B cell (primary cell): ENCODE measurements around the gene NETO2. TPM values are rescaled to one million over a fixed set of nuclear protein-coding genes. Genes with fewer than 3 reads are reported as not detected.
"Not testable (repeated sequence)": the region's sequence is repeated elsewhere in the genome, so short reads cannot be mapped to it uniquely, and the experiment has no call there.

Experiments
- ATAC-seq: fragments of 200-7000 bp; cut with Tn5 transposase; one replicate; pipeline ENCODE4 v1.10.0; 2021; ENCODE audit warnings: low read depth, mild to moderate bottlenecking, moderate number of reproducible peaks, moderate library complexity
- CTCF ChIA-PET: fragments of 350-600 bp; sonication (Branson Sonifier 250); formaldehyde crosslinking; loops from one replicate; lab custom pipeline; 2021; ENCODE audit warnings: antibody characterized with exemption, inconsistent platforms; lab: Charles Lee
- POLR2A ChIA-PET: fragments of 350-600 bp; sonication (Branson Sonifier 250); formaldehyde crosslinking; loops from one replicate; lab custom pipeline; 2021; ENCODE audit warnings: antibody characterized with exemption; lab: Charles Lee
- DNase-seq: peaks from one replicate; pipeline ENCODE4 v3.0.0; 2013
- H2AFZ ChIP-seq: 2 replicates; pipeline ENCODE4 v1.6.1; 2012; ENCODE audit warnings: mild to moderate bottlenecking, low read depth, low read length; ENCODE audit not compliant: insufficient read depth, poor library complexity, severe bottlenecking
- H3K27ac ChIP-seq, 2 donors: 1 replicate in 1 of 2; 2 replicates in 1 of 2; pipeline ENCODE4 v1.5.1; 2012 to 2013; ENCODE audit warnings: low read length in 2 of 2, mild to moderate bottlenecking in 2 of 2, moderate library complexity in 1 of 2
- H3K27me3 ChIP-seq, 4 experiments: fragments of 200-600 bp in 1 of 4; sonication (generic) in 1 of 4; replicated peaks in 1 of 4; 1 replicate in 2 of 4; 2 replicates in 2 of 4; pipeline versions ENCODE4 v1.6.1 to v1.7.0; 2013 to 2016; ENCODE audit warnings: low read length in 3 of 4, mild to moderate bottlenecking in 2 of 4, mixed read lengths in 1 of 4, moderate library complexity in 1 of 4; ENCODE audit not compliant: insufficient read depth in 4 of 4, control insufficient read depth in 3 of 4; ENCODE audit errors: control extremely low read depth in 1 of 4
- H3K36me3 ChIP-seq, 2 experiments: replicated peaks in 1 of 2; 1 replicate in 1 of 2; 2 replicates in 1 of 2; pipeline versions ENCODE4 v1.6.1 to v1.7.1; 2013; ENCODE audit warnings: low read length in 1 of 2; ENCODE audit not compliant: insufficient read depth in 2 of 2, control insufficient read depth in 1 of 2; ENCODE audit errors: control extremely low read depth in 1 of 2, extremely low read depth in 1 of 2
- H3K4me1 ChIP-seq, 2 donors: fragments of 200-600 bp in 1 of 2; sonication (generic) in 1 of 2; 1 replicate in 1 of 2; 2 replicates in 1 of 2; pipeline versions ENCODE4 v1.5.1 to v1.6.1; 2013 to 2017; ENCODE audit warnings: low read length in 2 of 2; ENCODE audit not compliant: control insufficient read depth in 2 of 2, insufficient read depth in 2 of 2
- H3K4me2 ChIP-seq: replicated peaks from 2 replicates; pipeline ENCODE3; 2012; ENCODE audit warnings: mild to moderate bottlenecking, low read depth, low read length; ENCODE audit not compliant: poor library complexity, severe bottlenecking
- H3K4me3 ChIP-seq, 5 experiments: fragments of 200-600 bp in 1 of 5; sonication (generic) in 1 of 5; 1 replicate in 3 of 5; 2 replicates in 2 of 5; pipeline versions ENCODE4 v1.5.1 to v1.7.0; 2011 to 2016; ENCODE audit warnings: low read length in 4 of 5, mild to moderate bottlenecking in 4 of 5, low read depth in 2 of 5, control low read depth in 1 of 5, moderate library complexity in 1 of 5; ENCODE audit not compliant: insufficient read depth in 1 of 5; ENCODE audit errors: control extremely low read depth in 1 of 5, extremely low read depth in 1 of 5
- H3K79me2 ChIP-seq: fragments of 200-600 bp; sonication (generic); one replicate; pipeline ENCODE4 v1.6.0; 2016; ENCODE audit warnings: low read length; ENCODE audit not compliant: control insufficient read depth, insufficient read depth
- H3K9ac ChIP-seq: fragments of 200-600 bp; sonication (generic); 2 replicates; pipeline ENCODE4 v1.6.1; 2017; ENCODE audit warnings: mild to moderate bottlenecking, low read length, moderate library complexity
- H3K9me3 ChIP-seq, 3 donors: one replicate each; pipeline versions ENCODE4 v1.6.1 to v1.7.1; 2013; ENCODE audit warnings: low read length in 2 of 3; ENCODE audit not compliant: control insufficient read depth in 2 of 3, insufficient read depth in 1 of 3; ENCODE audit errors: control extremely low read depth in 1 of 3
- H4K20me1 ChIP-seq: 2 replicates; pipeline ENCODE4 v1.6.0; 2012; ENCODE audit warnings: mild to moderate bottlenecking, low read length; ENCODE audit not compliant: insufficient read depth, control insufficient read depth, poor library complexity, severe bottlenecking
- H3K27ac Mint-ChIP-seq: one replicate; pipeline ENCODE4 v1.8.0; 2021; ENCODE audit warnings: mixed read lengths
- H3K27me3 Mint-ChIP-seq: one replicate; pipeline ENCODE4 v1.8.0; 2021; ENCODE audit warnings: mixed read lengths
- H3K4me1 Mint-ChIP-seq: one replicate; pipeline ENCODE4 v1.8.0; 2021; ENCODE audit warnings: mixed read lengths
- H3K4me3 Mint-ChIP-seq: one replicate; pipeline ENCODE4 v1.8.0; 2021; ENCODE audit warnings: mixed read lengths
- H3K9me3 Mint-ChIP-seq: one replicate; pipeline ENCODE4 v1.8.0; 2022; ENCODE audit warnings: mixed read lengths; ENCODE audit not compliant: insufficient read depth
- CTCF ChIP-seq: fragments of 200-600 bp; IDR thresholded peaks from one replicate; pipeline ENCODE4 v1.8.0; 2022; ENCODE audit warnings: antibody characterized with exemption, mild to moderate bottlenecking
- EZH2 ChIP-seq: IDR thresholded peaks from 2 replicates; pipeline ENCODE4 v1.6.1; 2012; ENCODE audit warnings: borderline replicate concordance, low read depth, mild to moderate bottlenecking, moderate library complexity, low read length; ENCODE audit not compliant: insufficient read depth, poor library complexity, severe bottlenecking
- WGBS: methylation state at CpG from one replicate; pipeline ENCODE4 v1.1.5; 2013; ENCODE audit warnings: missing lambda C conversion rate; ENCODE audit not compliant: insufficient coverage; 5-methylcytosine and 5-hydroxymethylcytosine counted together
- intact Hi-C: fragments of 100-400 bp; cut with micrococcal nuclease; formaldehyde crosslinking; loops from one replicate; pipeline ENCODE4 v1.10.0; 2022
- polyA plus RNA-seq: library from polyadenylated mRNA; depleted of rRNA; stranded (reverse); fragments of >200 nt; gene quantifications from 2 replicates; pipeline ENCODE4 v1.2.3, GENCODE V29; 2012
- total RNA-seq, 2 donors: library from RNA; stranded (reverse); fragments of 120-200 nt in 1 of 2; gene quantifications; 1 replicate in 1 of 2; 2 replicates in 1 of 2; pipeline versions ENCODE4 v1.2.3 to v1.2.4, GENCODE V29; 2013 to 2022

The NETO2 gene
- total and polyA plus RNA-seq, 2 donors (not counting 1 experiment from before 2014, with no cell fraction given) = 1.9 to 4.2 TPM

GRCh38 chr16:47059991-47060390, 83.8 kb downstream of the NETO2 start:
- ChIA-PET POLR2A (no interaction called here), CTCF (no interaction called here)
- Mint-ChIP-seq H3K4me3 (no peak overlapping the region), H3K27ac (no peak overlapping the region), H3K4me1 (no peaks in the 10 kb centered on the region), H3K27me3 (no peaks in the 10 kb centered on the region), H3K9me3 (peaks cover 8% of the 10 kb centered on the region)
- DNase-seq (no peak), ATAC-seq (no peak)
- intact Hi-C loops = no loop called here
- Histone ChIP-seq H3K79me2 (no peaks in the 10 kb centered on the region), H3K9ac (no peak overlapping the region), H3K27ac (no peak overlapping the region), H3K36me3 (no peaks in the 10 kb centered on the region), H3K4me2 (no peak overlapping the region), H2AFZ (no peak overlapping the region), H4K20me1 (no peaks in the 10 kb centered on the region), H3K4me1 (no peaks in the 10 kb centered on the region), H3K4me3 (no peak overlapping the region), H3K27me3 (peaks cover 0 to 2% (median 0%) of the 10 kb centered on the region in 4 experiments), H3K9me3 (peaks cover 0 to 11% (median 0%) of the 10 kb centered on the region in 3 donors)
- 96% methylated on average over 4 of the region's 7 CpGs for WGBS
- TF ChIP-seq EZH2 (no peak), CTCF (no peak)

GRCh38 chr16:47059130-47059529, 84.6 kb downstream of the NETO2 start:
- H3K4me2 ChIP-seq, H3K27ac ChIP-seq, intact Hi-C loops, H3K4me1 ChIP-seq, POLR2A ChIA-PET, H3K79me2 ChIP-seq, DNase-seq, ATAC-seq, H4K20me1 ChIP-seq, H3K27me3 Mint-ChIP-seq, H3K4me1 Mint-ChIP-seq, H3K9ac ChIP-seq, CTCF ChIA-PET, H3K36me3 ChIP-seq, H3K4me3 Mint-ChIP-seq, H3K27ac Mint-ChIP-seq, H2AFZ ChIP-seq, H3K9me3 Mint-ChIP-seq, H3K4me3 ChIP-seq, H3K27me3 ChIP-seq: not testable (repeated sequence)
- H3K9me3 ChIP-seq = peaks cover 0 to 13% (median 0%) of the 10 kb centered on the region in 3 donors
- WGBS = 100% methylated on average over 1 of the region's 2 CpGs
